GM12878 (cell line): ENCODE data around the gene DTNBP1. TPM values are rescaled to one million over a fixed set of nuclear protein-coding genes. Genes with fewer than 3 reads are reported as not detected.
A peak's percentile ranks its signal among the peaks of the same experiment; 100 is the strongest.

Experiments
- ATF2 ChIP-seq: IDR thresholded peaks from 2 replicates; pipeline ENCODE4 v1.6.1; 2012; ENCODE audit warnings: low read length, inconsistent platforms
- CBFB ChIP-seq: IDR thresholded peaks from 2 replicates; pipeline ENCODE4 v1.6.1; 2016; ENCODE audit warnings: antibody characterized with exemption, low read depth
- CHD2 ChIP-seq: IDR thresholded peaks from 2 replicates; pipeline ENCODE4 v1.6.1; 2011; ENCODE audit warnings: low read depth, low read length, improper control_type of control experiment, borderline replicate concordance
- CREM ChIP-seq: IDR thresholded peaks from 2 replicates; pipeline ENCODE4 v1.6.1; 2014; ENCODE audit warnings: antibody characterized with exemption, low read depth
- E2F4 ChIP-seq: IDR thresholded peaks from 2 replicates; pipeline ENCODE4 v1.6.1; 2012; ENCODE audit warnings: low read depth, low read length, improper control_type of control experiment
- IRF3 ChIP-seq: fragments of 450-650 bp; IDR thresholded peaks from 2 replicates; pipeline ENCODE4 v1.6.1; 2014; ENCODE audit warnings: mild to moderate bottlenecking
- NFXL1 ChIP-seq: fragments of 450-650 bp; IDR thresholded peaks from 2 replicates; pipeline ENCODE4 v1.6.1; 2017; ENCODE audit warnings: antibody characterized with exemption, mild to moderate bottlenecking, borderline replicate concordance
- PKNOX1 ChIP-seq: fragments of 450-650 bp; IDR thresholded peaks from 2 replicates; pipeline ENCODE4 v1.6.1; 2016; ENCODE audit warnings: mild to moderate bottlenecking
- RB1 ChIP-seq: fragments of 450-650 bp; formaldehyde crosslinking; IDR thresholded peaks from 2 replicates; pipeline ENCODE4 v1.6.1; 2017; ENCODE audit warnings: mild to moderate bottlenecking, borderline replicate concordance
- SKIL ChIP-seq: fragments of 450-650 bp; IDR thresholded peaks from 2 replicates; pipeline ENCODE4 v1.6.1; 2017; ENCODE audit warnings: mild to moderate bottlenecking, low read depth, inconsistent platforms; ENCODE audit not compliant: poor library complexity, severe bottlenecking
- SMARCA5 ChIP-seq: fragments of 450-650 bp; IDR thresholded peaks from 2 replicates; pipeline ENCODE4 v1.6.1; 2017; ENCODE audit warnings: mild to moderate bottlenecking
- SUPT20H ChIP-seq: IDR thresholded peaks from 2 replicates; pipeline ENCODE4 v1.6.1; 2011; ENCODE audit warnings: low read depth, mild to moderate bottlenecking, low read length, moderate library complexity, borderline replicate concordance; ENCODE audit not compliant: control insufficient read depth
- TCF12 ChIP-seq: IDR thresholded peaks from 2 replicates; pipeline ENCODE4 v1.6.1; 2011; ENCODE audit warnings: low read depth, mild to moderate bottlenecking, low read length
- USF2 ChIP-seq: IDR thresholded peaks from 2 replicates; pipeline ENCODE4 v1.6.1; 2011; ENCODE audit warnings: low read depth, low read length, improper control_type of control experiment, borderline replicate concordance
- ZBTB40 ChIP-seq: fragments of 450-650 bp; IDR thresholded peaks from 2 replicates; pipeline ENCODE4 v1.6.1; 2016; ENCODE audit warnings: mild to moderate bottlenecking, moderate library complexity, borderline replicate concordance
- polyA plus RNA-seq, 11 experiments: library from polyadenylated mRNA; depleted of rRNA in 4 of 11; unstranded in 6 of 11; stranded (reverse) in 5 of 11; fragments of >200 nt; fragmentation: Nextera tagmentation in 4 of 11; fragmentation: Illumina TruSeq in 1 of 11; extraction: Ambion mirVana in 4 of 11; extraction: Trizol in 1 of 11; gene quantifications; 1 replicate in 1 of 11; 2 replicates in 10 of 11; pipeline versions ENCODE4 v1.2.1 to v1.2.3, GENCODE V29; 2011 to 2016; ENCODE audit warnings: inconsistent platforms in 2 of 11, missing spikeins in 2 of 11, low read depth in 1 of 11
- total RNA-seq, 4 experiments: library from RNA; depleted of rRNA in 3 of 4; stranded (reverse); fragments of >200 nt in 3 of 4; fragmentation: Illumina TruSeq in 1 of 4; extraction: Trizol in 1 of 4; gene quantifications; 2 replicates each; pipeline versions ENCODE4 v1.2.1 to v1.2.3, GENCODE V29; 2013 to 2021

DTNBP1 gene
- total and polyA plus RNA-seq, 10 of the 15 experiments (the other 5 are each of a cell fraction or from before 2014, with no cell fraction given): 7.1 to 40.3 (median 20.1) TPM

GRCh38 chr6:15621203-15622044 is 41.4 kb downstream of the DTNBP1 start (continued):
- TF ChIP-seq E2F4: no peak
- TF ChIP-seq USF2: no peak
- TF ChIP-seq SUPT20H: no peak
- TF ChIP-seq SKIL: peak; percentile 39
- TF ChIP-seq ATF2: 0 out of 2 replicates have a peak, but pooled peaks have one; percentile 13
- no peak for TF ChIP-seq ZBTB40
- TF ChIP-seq CHD2: no peak
- no peak for TF ChIP-seq NFXL1
- TF ChIP-seq TCF12: no peak
- no peak for TF ChIP-seq IRF3
- TF ChIP-seq SMARCA5: no peak; the same call in 1 of the 2 replicates
- no peak for TF ChIP-seq CBFB
- no peak for TF ChIP-seq RB1
- TF ChIP-seq PKNOX1: no peak
- 0 out of 2 replicates have a peak, but pooled peaks have one; percentile 34 for TF ChIP-seq CREM
